Ovary (tissue), 9 donors: ENCODE results near the gene FAM222B. TPM values are rescaled to one million over a fixed set of nuclear protein-coding genes. Genes with fewer than 3 reads are reported as not detected.

Experiments
- DNase-seq, 5 donors: peaks; one replicate each; pipeline ENCODE4 v3.0.0-alpha.2; 2019 to 2020
- H3K27ac ChIP-seq, 2 donors: fragments of 200-600 bp; one replicate each; pipeline versions ENCODE4 v1.5.1 to v1.8.0; 2019 to 2022
- H3K27me3 ChIP-seq: fragments of 200-600 bp; one replicate; pipeline ENCODE4 v1.8.0; 2022
- H3K36me3 ChIP-seq: fragments of 200-600 bp; sonication (generic); one replicate; pipeline ENCODE4 v1.5.1; 2019
- H3K4me1 ChIP-seq: one replicate; pipeline ENCODE4 v1.8.1; 2013; ENCODE audit warnings: mild to moderate bottlenecking, moderate library complexity; ENCODE audit not compliant: insufficient read depth
- H3K4me3 ChIP-seq: fragments of 200-600 bp; sonication (generic); one replicate; pipeline ENCODE4 v1.5.1; 2017
- H3K9me3 ChIP-seq, 2 donors: fragments of 200-600 bp in 1 of 2; sonication (generic) in 1 of 2; one replicate each; pipeline versions ENCODE4 v1.5.1 to v1.8.1; 2013 to 2019; ENCODE audit warnings: mild to moderate bottlenecking in 1 of 2, moderate library complexity in 1 of 2
- EP300 ChIP-seq: sonication (generic); formaldehyde crosslinking; IDR thresholded peaks from one replicate; pipeline ENCODE4 v1.6.1; 2017; ENCODE audit warnings: antibody characterized with exemption
- POLR2A ChIP-seq: fragments of 450-650 bp; IDR thresholded peaks from one replicate; pipeline ENCODE4 v1.6.1; 2017; ENCODE audit warnings: antibody characterized with exemption, mild to moderate bottlenecking, moderate library complexity
- WGBS, 3 donors: extraction: QIAGEN DNeasy Blood & Tissue Kit in 1 of 3; methylation state at CpG; one replicate each; pipeline versions ENCODE4 v1.1.5 to v1.1.7; 2013 to 2017; 5-methylcytosine and 5-hydroxymethylcytosine counted together
- intact Hi-C, 4 donors: fragments of 100-400 bp; cut with DNase I; formaldehyde crosslinking; loops; one replicate each; pipeline versions ENCODE4 v1.11.0 to v1.15.1; 2022 to 2023
- polyA plus RNA-seq, 2 donors: library from polyadenylated mRNA; stranded (reverse); fragments of 200-250 nt in 1 of 2; fragments of 350-450 nt in 1 of 2; fragmentation: Illumina TruSeq in 1 of 2; extraction: RNeasy Lipid Tissue Mini Kit (QIAGEN cat#74804) in 1 of 2; gene quantifications; one replicate each; pipeline ENCODE4 v1.2.3, GENCODE V29; 2013 to 2014
- total RNA-seq, 7 donors: library from RNA; depleted of rRNA in 2 of 7; stranded (reverse); fragments of >200 nt in 2 of 7; fragmentation: NEBNext Ultra II Directional in 3 of 7; extraction: Animal tissue kit (Norgen Biotek cat#: 25700) in 3 of 7; gene quantifications; one replicate each; pipeline versions ENCODE4 v1.1.0 to v1.2.4, GENCODE V29; 2016 to 2023
- TF ChIP-seq, protein P1 (sequence below), 3 donors: fragments of 450-650 bp in 2 of 3; fragments of 200-600 bp in 1 of 3; IDR thresholded peaks; one replicate each; pipeline versions ENCODE4 v1.5.1 to v1.8.0; 2016 to 2022; ENCODE audit warnings: antibody characterized with exemption in 3 of 3, mild to moderate bottlenecking in 1 of 3
- donor health status: DM: no; HTN: no; CAD: no; lungs with moderate emphysema.
- donor health status: DM: no; HTN: no; CAD: no.
- donor health status: Bipolar disorder and iron deficiency.
- donor health status: DM: yes; HTN: yes; CAD: no.
- donor health status: DM: no; HTN: no; CAD: no.
- donor health status: DM: yes; HTN: yes; CAD: no.

Gene FAM222B
- total and polyA plus RNA-seq, 9 donors: 8.0 to 19.8 (median 15.9) TPM

DNA sequence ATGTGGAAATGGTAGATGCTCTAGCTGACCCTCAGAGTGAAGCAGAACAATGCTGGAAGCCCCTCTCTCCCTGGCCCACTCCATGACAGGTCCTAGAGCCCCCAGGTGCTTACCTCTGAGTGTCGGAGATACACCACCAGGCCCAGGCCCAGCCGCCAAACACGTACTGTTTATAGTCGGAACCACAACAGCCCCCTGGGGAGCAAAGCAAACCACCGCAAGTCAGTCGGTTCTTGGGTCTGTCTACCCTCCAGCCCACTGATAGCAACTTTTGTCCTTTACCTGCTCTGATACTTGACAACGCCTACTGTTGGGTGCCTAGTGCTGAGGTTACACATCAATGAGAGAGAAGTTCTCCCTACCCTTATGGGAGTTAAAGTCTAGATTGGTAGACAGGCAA is 46.2 kb upstream of the FAM222B start:
- Histone ChIP-seq H3K27me3 (no peaks in the 10 kb centered on the region), H3K36me3 (no peaks in the 10 kb centered on the region), H3K4me3 (no peak overlapping the region), H3K27ac (no peak overlapping the region), H3K9me3 (no peaks in the 10 kb centered on the region), H3K4me1 (no peaks in the 10 kb centered on the region)
- DNase-seq: no peak
- WGBS, 3 donors: 92 to 94% (median 93%) methylated on average over 7 of the region's 7 CpGs
- TF ChIP-seq, protein P1, sequence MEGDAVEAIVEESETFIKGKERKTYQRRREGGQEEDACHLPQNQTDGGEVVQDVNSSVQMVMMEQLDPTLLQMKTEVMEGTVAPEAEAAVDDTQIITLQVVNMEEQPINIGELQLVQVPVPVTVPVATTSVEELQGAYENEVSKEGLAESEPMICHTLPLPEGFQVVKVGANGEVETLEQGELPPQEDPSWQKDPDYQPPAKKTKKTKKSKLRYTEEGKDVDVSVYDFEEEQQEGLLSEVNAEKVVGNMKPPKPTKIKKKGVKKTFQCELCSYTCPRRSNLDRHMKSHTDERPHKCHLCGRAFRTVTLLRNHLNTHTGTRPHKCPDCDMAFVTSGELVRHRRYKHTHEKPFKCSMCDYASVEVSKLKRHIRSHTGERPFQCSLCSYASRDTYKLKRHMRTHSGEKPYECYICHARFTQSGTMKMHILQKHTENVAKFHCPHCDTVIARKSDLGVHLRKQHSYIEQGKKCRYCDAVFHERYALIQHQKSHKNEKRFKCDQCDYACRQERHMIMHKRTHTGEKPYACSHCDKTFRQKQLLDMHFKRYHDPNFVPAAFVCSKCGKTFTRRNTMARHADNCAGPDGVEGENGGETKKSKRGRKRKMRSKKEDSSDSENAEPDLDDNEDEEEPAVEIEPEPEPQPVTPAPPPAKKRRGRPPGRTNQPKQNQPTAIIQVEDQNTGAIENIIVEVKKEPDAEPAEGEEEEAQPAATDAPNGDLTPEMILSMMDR (IDR thresholded peaks at IDR 0.05): no peak
- TF ChIP-seq EP300 (no peak), POLR2A (no peak)
- intact Hi-C loops: no loop called here

DNA sequence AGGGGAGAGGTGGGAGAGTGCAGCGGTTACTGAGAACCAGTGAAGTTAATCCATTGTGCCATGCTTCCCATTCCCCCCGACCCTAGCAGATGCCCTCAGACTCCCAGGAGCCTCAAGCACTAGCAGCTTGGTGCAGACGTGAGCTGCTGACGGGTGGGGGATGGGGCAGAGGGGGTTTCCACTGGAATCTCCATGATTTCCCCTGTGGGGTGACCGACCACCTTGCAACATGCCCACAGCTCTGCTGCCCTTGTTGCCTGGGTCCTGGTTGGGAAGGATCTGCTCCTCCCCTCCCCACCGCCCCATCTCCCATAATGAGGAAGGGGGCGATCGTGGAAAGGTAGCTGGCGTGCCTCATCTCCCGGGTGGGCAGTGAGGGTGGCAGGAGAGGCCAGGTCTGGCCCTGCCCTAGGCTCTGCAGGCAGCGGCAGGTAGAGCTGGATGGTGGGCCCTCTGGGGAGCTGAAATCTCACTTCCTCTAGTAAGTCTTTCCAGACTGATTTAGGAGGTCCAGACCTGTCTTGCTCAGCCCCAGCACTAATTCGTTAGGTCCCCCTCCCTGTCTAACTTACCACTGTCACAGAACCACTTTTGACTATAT is 45.4 kb upstream of the FAM222B start:
- intact Hi-C loops: no loop called here
- Histone ChIP-seq H3K27ac (no peak overlapping the region), H3K4me1 (no peaks in the 10 kb centered on the region), H3K27me3 (no peaks in the 10 kb centered on the region), H3K4me3 (no peak overlapping the region), H3K9me3 (no peaks in the 10 kb centered on the region), H3K36me3 (no peaks in the 10 kb centered on the region)
- no peak for DNase-seq
- 84 to 89% (median 87%) methylated on average over 12 of the region's 12 CpGs for WGBS, 3 donors
- TF ChIP-seq POLR2A (no peak), EP300 (no peak)
- TF ChIP-seq, protein P1 (IDR thresholded peaks at IDR 0.05): no peak

DNA sequence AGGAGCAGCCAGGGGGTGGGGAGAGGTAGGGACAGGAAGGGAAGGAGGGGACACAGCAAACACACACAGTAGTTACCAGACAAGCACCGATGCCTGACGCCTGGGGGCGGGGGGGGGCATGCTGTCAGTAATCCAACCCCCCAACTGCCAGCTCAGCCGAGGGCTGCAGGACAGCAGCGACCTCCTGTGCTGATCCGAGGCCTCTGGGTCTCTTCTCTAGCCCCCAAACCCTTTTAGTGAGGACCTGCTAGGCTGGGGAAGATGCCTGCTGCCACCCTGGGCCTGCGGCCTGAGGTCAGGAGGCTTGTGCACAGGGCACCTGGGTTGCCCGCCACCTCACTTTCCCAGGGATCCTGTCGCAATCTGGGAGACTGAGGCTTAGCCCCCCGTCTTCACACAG is 43.4 kb upstream of the FAM222B start:
- no peaks in the 10 kb centered on the region for H3K4me1 ChIP-seq
- TF ChIP-seq, protein P1 (IDR thresholded peaks at IDR 0.05): no peak
- no peak for TF ChIP-seq POLR2A
- no peak for TF ChIP-seq EP300
- intact Hi-C loops: no loop called here
- no peak overlapping the region for H3K27ac ChIP-seq
- no peaks in the 10 kb centered on the region for H3K9me3 ChIP-seq
- 82 to 84% (median 83%) methylated on average over 9 to 10 of the region's 10 CpGs for WGBS, 3 donors
- H3K36me3 ChIP-seq: no peaks in the 10 kb centered on the region
- no peak overlapping the region for H3K4me3 ChIP-seq
- no peaks in the 10 kb centered on the region for H3K27me3 ChIP-seq
- DNase-seq: no peak

DNA sequence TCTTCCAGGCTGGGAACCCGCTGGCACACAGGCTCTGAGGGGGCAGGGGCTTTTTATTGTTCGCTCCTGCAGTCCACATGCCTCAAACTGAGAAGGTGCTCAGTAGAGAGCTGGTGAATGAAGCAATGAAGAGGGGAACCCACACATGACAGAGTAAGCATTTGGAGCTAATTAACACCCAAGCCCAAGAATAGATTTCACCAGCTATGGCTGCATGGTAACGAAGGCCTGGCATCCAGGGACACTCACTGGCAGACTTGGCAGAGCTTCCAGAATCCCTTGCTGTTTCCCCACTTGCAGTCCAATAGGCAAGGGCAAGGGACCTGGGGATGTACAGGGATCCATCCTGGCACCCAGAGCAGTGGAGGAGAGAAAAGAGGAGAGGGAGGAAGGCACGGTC is 42.8 kb upstream of the FAM222B start:
- TF ChIP-seq, protein P1 (IDR thresholded peaks at IDR 0.05): no peak
- TF ChIP-seq EP300 (no peak), POLR2A (no peak)
- 89 to 95% (median 90%) methylated on average over 4 of the region's 4 CpGs for WGBS, 3 donors

More for the DNA sequence above, 42.8 kb upstream of the FAM222B start:
- no peaks in the 10 kb centered on the region for H3K27me3 ChIP-seq
- no peak for DNase-seq
- intact Hi-C loops: no loop called here
- H3K4me1 ChIP-seq: no peaks in the 10 kb centered on the region
- H3K27ac ChIP-seq: no peak overlapping the region
- H3K36me3 ChIP-seq: no peaks in the 10 kb centered on the region
- H3K9me3 ChIP-seq: no peaks in the 10 kb centered on the region
- H3K4me3 ChIP-seq: no peak overlapping the region
